Glomerular visceral epithelial cell (primary cell): Measurements from ENCODE around the gene RGL1.

Experiments
- DNase-seq: peaks from one replicate; pipeline ENCODE4 v3.0.0-alpha.2; 2016; ENCODE audit errors: extremely low spot score

RGL1 gene

GRCh38 chr1:183915625-183916510 lies 110.9 kb downstream of the RGL1 start:
- DNase-seq, result peak; percentile 96

DNA sequence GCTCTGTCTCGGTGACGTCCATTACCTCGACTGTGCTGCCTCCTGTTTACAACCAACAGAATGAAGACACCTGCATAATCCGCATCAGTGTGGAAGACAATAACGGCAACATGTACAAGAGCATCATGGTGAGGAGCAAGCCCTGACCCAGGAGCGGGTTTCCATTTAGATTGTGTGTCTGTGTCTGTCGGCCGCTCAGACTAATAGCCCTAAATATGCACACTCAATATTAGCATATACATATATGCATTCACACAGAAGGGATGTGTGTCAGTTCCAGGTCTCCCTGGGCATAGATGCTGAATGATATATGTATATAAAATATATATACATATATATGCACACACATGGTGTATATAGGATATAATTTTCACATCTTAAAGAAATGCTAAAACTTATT lies 111.7 kb downstream of the RGL1 start:
- no peak for DNase-seq

GRCh38 chr1:183918589-183918988 lies 113.7 kb downstream of the RGL1 start:
- no peak for DNase-seq

DNA sequence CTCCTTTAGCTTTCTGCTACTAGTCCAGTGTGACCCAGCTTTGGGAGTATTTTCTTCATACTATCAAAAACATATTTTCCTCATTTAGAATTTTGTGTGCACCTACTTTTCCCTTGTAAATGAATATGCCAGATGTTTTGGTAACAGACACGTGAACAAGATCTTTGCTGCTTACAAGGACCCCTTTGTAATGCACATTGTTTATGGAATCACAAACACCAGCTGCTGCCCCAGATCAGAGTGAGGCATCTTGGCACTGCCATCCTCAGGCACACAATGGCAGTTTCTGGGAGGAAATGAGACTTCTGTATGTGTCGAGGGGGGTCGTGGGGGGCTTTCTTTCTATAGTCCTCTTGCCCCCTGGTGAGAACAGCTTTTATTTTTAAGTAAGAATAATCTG lies 115.7 kb downstream of the RGL1 start:
- no peak for DNase-seq

GRCh38 chr1:183922197-183922596 lies 117.3 kb downstream of the RGL1 start:
- DNase-seq, result no peak

GRCh38 chr1:183925947-183926346 lies 121.0 kb downstream of the RGL1 start:
- no peak for DNase-seq

- peak; percentile 18 for DNase-seq
Measured at GRCh38 chr1:183926983-183927382, 122.1 kb downstream of the RGL1 start.

GRCh38 chr1:183931646-183932271 lies 126.8 kb downstream of the RGL1 start:
- DNase-seq, result no peak

DNA sequence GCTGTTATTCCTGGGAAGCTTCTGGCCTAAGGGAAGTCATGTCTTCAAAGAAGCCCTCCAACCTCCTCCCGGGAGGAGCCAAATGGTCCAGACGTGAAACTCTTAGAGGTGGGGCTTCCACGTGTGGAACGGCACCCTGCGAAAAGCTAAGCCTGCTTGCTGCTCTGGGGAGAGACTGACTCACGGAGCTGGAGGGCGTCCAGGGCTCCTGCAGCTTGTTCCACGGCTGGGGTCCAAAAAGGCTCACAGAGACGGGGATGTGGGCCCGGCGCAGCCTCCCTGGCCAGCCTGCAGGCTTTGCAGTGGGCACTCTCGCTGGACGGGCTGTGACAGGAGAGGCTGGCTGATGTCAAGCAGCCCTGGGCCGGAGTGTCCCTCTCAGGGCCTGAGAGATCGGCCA lies 127.5 kb downstream of the RGL1 start:
- no peak for DNase-seq

- DNase-seq, result no peak
Measured at GRCh38 chr1:183933528-183934179, 128.7 kb downstream of the RGL1 start.

DNA sequence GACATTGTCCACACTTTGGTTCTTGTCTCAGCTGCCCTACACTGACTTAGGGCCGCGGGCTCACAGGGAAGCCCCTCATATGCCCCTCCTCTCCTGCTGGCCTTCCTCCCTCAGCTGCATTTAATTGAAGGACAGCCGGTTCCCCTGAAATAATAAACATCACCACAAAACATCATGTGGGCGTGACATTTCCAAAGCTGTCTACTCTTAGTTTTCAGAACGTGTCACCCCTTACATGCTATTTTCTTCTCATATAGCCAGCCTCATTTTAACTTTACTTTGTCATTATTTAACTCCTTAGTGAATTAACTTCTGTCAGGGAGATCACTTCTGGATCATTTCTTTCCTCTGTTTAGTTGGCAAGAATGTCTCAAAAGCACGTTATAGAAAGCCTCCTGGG lies 129.4 kb downstream of the RGL1 start:
- DNase-seq, result no peak

GRCh38 chr1:183936009-183936408 lies 131.1 kb downstream of the RGL1 start:
- no peak for DNase-seq

DNA sequence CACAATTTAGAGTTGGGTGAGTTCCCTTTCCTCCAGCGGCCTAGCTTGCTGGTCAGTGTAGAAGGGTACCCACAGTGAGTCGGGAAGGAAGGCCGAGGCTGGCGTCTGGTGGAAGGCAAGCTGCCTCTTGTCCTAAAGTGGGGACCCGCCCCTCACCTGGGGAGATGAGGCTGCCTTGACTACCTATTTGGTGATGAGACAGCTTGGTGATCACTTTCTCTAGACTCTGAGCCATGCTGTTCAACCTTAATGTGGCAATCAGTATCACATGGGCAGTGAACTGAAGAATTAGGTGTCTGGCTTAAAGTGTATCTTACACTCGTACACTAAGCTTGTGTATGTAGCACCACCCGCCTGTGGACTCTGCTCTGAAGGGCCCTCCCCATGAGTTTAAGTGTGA lies 131.9 kb downstream of the RGL1 start:
- DNase-seq, result no peak

- no peak for DNase-seq
Measured at GRCh38 chr1:183937611-183938010, 132.7 kb downstream of the RGL1 start.

DNA sequence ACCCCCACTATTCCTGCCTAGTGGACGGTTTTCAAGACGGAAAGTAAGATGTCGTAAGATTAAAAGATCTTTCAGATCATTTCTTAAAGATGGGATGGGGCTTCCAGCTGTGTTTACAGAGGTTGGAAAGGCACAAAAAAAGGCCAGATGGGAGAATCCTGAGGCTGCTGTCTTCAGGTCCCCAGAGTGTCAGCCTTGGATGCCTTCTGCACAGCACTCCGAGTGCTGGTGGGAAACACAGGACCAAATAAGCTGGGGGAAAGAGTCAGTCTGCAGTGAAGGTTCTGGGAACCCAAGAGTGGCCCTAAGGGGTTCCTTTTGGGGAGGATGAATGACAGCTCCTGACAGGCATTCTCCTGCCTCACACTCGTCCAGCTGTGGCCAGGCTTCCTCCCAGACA lies 136.1 kb downstream of the RGL1 start:
- DNase-seq, result no peak

- peak; percentile 88 for DNase-seq
Measured at GRCh38 chr1:183942933-183943693, 138.2 kb downstream of the RGL1 start.

- no peak for DNase-seq
Measured at GRCh38 chr1:183945428-183946319, 140.8 kb downstream of the RGL1 start.

DNA sequence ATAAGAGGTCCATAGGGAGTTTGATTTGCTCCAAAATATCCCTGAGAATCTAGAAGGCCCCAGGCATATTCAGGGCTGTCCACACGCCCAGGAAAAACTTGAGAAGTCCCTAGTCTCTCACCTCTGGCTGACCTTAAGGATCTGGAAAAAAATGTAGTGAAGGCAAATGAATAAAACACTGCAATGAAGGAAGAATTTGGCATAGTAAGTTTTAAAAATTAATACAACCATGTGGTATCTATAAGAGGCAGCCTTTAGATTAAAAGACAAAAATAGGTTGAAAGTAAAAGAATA lies 141.3 kb downstream of the RGL1 start:
- DNase-seq, result no peak

GRCh38 chr1:183947988-183948387 lies 143.1 kb downstream of the RGL1 start:
- no peak for DNase-seq

- DNase-seq, result no peak
Measured at GRCh38 chr1:183952101-183952500, 147.2 kb downstream of the RGL1 start.

DNA sequence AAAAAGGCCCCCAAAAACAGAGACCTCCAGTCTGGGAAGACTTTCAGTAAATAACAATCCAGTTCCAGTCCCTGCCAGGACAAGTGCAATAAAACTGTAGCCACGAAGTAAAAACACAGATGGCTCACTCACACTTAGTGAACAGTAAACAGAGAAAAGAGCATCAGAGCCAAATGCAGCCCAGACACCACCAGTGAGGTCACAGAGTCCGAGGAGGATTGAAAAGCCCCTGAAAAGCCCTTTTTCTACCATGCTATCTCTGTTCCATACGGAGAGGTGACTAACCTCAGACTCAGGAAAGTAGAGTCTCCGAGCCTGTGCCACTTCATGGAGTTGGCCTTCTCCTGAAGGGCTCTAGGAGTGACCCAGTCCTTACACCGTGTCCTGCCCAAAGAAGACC lies 148.1 kb downstream of the RGL1 start:
- DNase-seq, result no peak
